ENCODE results near the gene GLOD4.

The GLOD4 gene

GRCh38 chr17:733743-734142, 48.3 kb downstream of the GLOD4 start:
- DNase-seq: no peak

- DNase-seq: no peak
These were observed 49.0 kb downstream of the GLOD4 start for GRCh38 chr17:732902-733720.

GRCh38 chr17:732067-732901, 49.8 kb downstream of the GLOD4 start, which contains the start of gene TLCD3A:
TLCD3A (plus strand) TSS chr17:732596; CDS start chr17:732648, 52 bp downstream.
- DNase-seq: no peak

GRCh38 chr17:731644-732066, 50.4 kb downstream of the GLOD4 start:
- no peak for DNase-seq

- no peak for DNase-seq
These were observed 53.2 kb downstream of the GLOD4 start for GRCh38 chr17:728911-729310.

- no peak for DNase-seq
These were observed 55.7 kb downstream of the GLOD4 start for GRCh38 chr17:726271-726919.

- no peak for DNase-seq
These were observed 56.3 kb downstream of the GLOD4 start for GRCh38 chr17:725746-726145.

GRCh38 chr17:725084-725483, 57.0 kb downstream of the GLOD4 start:
- DNase-seq: no peak

GRCh38 chr17:721540-721937, 60.5 kb downstream of the GLOD4 start:
- DNase-seq: no peak

- DNase-seq: no peak
These were observed 61.2 kb downstream of the GLOD4 start for GRCh38 chr17:720706-721539.

GRCh38 chr17:718075-718474, 64.0 kb downstream of the GLOD4 start:
- DNase-seq: no peak

Data from AML-193 (cell line).